Stimulated activated memory B cell treated with anti-CD40 and anti-IgM and Interleukin-4, amounts not matched to agents 10 μg/mL and 1 μg/mL and 100 μg/mL, for 72 hours (primary cell): ENCODE measurements around the gene LNP1.

Experiments
- ATAC-seq: fragments of 150-1000 bp; cut with Tn5 transposase; 2 replicates; pipeline ENCODE4 v1.10.0; 2021
- H3K27ac Mint-ChIP-seq: one replicate; pipeline ENCODE4 v1.8.0; 2022; ENCODE audit warnings: mild to moderate bottlenecking, mixed read lengths
- H3K27me3 Mint-ChIP-seq: one replicate; pipeline ENCODE4 v1.8.0; 2022; ENCODE audit warnings: mixed read lengths
- H3K36me3 Mint-ChIP-seq: one replicate; pipeline ENCODE4 v1.8.0; 2022; ENCODE audit warnings: mixed read lengths
- H3K4me1 Mint-ChIP-seq: one replicate; pipeline ENCODE4 v1.8.0; 2022; ENCODE audit warnings: mixed read lengths
- H3K4me3 Mint-ChIP-seq: one replicate; pipeline ENCODE4 v1.8.0; 2022; ENCODE audit warnings: mild to moderate bottlenecking, moderate library complexity, mixed read lengths
- H3K9me3 Mint-ChIP-seq: one replicate; pipeline ENCODE4 v1.8.0; 2022; ENCODE audit warnings: mixed read lengths

Gene LNP1

DNA sequence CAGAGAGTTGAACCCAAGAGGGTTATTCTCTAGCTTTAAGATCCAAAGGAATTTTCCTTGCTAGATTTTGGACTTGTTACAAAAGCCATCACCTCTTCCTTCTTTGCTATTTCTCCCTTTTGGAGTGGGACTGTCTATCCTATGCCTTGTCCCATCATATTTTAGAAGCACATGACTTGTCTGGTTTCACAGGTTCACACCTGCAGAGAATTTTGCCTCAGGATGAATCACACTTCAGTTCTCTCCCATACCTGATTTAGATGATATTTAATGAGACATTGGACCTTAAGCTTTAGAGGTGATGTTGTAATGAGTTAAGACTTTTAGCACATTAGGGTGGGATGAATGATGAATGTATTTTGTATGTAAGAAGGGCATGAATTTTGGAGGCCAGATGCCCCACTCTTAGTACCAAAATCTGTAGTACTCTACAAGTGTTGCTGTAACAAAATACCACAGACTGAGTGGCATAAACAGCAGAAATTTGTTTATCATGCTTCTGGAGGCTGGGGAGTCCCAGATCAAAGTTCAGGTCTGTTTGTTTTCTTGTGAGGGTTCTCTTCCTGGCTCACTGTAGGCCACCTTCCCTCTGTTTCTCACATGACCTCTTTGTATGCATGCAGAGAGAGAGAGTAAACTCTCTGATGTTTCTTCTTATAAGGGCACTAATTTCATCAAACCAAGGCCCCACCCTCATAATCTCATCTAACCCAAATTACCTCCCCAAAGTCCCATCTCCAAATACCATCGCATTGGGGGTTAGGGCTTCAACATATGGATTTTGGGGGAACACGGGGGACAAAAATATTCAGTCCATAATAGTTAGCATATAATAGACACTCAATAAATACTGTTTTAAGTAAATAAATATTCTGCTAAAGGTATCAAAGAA lies 10.0 kb downstream of the LNP1 start:
- H3K4me1 Mint-ChIP-seq: no peaks in the 10 kb centered on the region
- H3K4me3 Mint-ChIP-seq: no peak overlapping the region
- no peak overlapping the region for H3K27ac Mint-ChIP-seq
- peaks cover 50% of the 10 kb centered on the region for H3K36me3 Mint-ChIP-seq
- H3K27me3 Mint-ChIP-seq: no peaks in the 10 kb centered on the region
- peaks cover 12% of the 10 kb centered on the region for H3K9me3 Mint-ChIP-seq
- ATAC-seq: no peak

DNA sequence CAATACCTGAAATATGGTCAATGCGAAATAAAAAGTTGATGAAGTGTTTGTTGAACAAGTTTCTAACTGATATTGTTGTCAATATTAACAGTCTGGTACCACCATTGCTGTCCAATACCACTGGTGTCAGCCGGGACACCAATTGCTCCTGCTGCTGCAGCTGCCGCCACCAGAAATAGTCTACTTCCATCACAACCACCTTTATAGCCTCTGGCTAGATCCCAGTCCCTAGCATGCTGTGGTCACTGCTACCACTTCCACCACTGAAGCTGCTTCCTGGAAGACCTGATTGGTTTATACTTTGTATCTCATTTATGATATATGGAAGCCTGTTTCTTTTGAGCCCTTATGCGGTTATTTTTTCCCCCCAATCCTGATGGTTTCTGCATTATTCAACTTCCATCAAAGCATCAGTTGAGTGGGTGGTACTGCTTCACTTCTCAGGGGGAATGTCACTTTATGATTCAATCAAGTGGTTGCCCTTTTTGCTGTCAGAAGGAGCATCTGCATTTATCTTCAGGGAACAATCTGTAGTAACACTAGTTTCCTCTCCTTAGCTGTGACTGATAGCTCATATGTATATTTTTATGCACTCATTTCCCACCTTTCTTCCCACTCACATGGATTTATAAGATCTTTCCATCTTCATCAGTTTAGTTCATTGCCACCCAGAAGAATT lies 11.7 kb downstream of the LNP1 start:
- no peak overlapping the region for H3K27ac Mint-ChIP-seq
- no peak for ATAC-seq
- no peaks in the 10 kb centered on the region for H3K4me1 Mint-ChIP-seq
- no peak overlapping the region for H3K4me3 Mint-ChIP-seq
- peaks cover 39% of the 10 kb centered on the region for H3K36me3 Mint-ChIP-seq
- peaks cover 7% of the 10 kb centered on the region for H3K9me3 Mint-ChIP-seq
- H3K27me3 Mint-ChIP-seq: no peaks in the 10 kb centered on the region

DNA sequence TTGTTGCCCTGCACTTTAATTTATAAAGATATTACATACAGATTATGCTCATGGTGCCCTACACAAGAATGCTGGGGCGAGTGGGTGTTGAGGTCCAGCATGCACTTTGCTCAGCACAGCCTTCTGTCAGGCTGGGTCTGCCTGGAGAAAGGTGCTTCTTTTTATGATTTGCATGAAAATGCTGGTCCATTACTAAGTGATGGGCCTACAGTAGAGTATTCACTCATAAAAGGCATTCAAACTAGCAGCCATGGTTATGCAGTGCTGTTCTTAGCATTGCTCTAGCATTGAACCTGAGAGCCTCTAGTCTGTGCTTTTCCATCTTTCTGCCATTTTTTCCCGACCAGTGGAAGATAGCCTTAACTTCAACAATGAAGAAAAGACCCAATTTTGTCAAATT lies 12.3 kb downstream of the LNP1 start:
- H3K4me3 Mint-ChIP-seq: no peak overlapping the region
- H3K9me3 Mint-ChIP-seq: peaks cover 7% of the 10 kb centered on the region
- peaks cover 35% of the 10 kb centered on the region for H3K36me3 Mint-ChIP-seq
- no peak for ATAC-seq
- H3K4me1 Mint-ChIP-seq: no peaks in the 10 kb centered on the region
- no peaks in the 10 kb centered on the region for H3K27me3 Mint-ChIP-seq
- no peak overlapping the region for H3K27ac Mint-ChIP-seq

DNA sequence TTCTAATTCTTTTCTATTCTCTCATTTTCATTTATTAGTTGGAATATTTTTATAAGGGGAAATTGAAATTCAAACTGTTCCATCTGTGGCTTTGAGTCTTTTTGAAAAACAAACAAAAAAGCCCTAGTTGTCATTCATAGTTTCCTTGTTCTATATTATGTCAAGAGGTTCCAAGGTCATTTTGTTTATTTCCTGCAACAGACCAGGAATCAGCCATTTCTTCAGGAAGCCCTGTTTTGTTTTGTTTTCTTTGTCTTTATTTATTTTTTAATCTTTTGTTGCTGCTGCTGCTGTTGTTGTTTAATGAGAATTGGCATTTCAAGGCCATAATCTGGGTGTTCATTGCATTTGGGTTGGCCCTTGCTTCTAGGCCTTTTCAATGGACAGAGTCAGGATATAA lies 14.8 kb downstream of the LNP1 start:
- no peak overlapping the region for H3K4me3 Mint-ChIP-seq
- H3K9me3 Mint-ChIP-seq: peaks cover 5% of the 10 kb centered on the region

DNA sequence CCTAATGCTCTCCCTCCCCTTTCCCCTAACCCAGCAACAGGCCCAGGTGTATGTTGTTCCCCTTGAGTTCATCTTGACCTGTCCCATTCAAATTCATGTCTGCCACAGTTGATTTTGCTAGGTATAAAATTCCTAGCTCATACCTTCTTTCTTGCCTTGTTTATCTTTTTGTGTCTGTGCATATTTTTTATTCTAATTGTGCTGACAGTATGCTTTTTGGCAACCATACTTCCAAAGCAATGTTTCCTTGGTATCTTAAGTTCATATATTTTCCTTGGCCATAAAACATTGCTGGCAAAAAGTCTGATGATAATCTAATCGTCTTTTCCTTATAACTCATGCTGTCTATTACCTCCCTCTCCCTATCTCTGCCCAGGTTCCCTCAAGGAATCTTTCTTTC lies 15.5 kb downstream of the LNP1 start:
- no peaks in the 10 kb centered on the region for H3K27me3 Mint-ChIP-seq
- H3K4me3 Mint-ChIP-seq: no peak overlapping the region
- peaks cover 13% of the 10 kb centered on the region for H3K36me3 Mint-ChIP-seq
- no peaks in the 10 kb centered on the region for H3K9me3 Mint-ChIP-seq
- ATAC-seq: no peak
- no peaks in the 10 kb centered on the region for H3K4me1 Mint-ChIP-seq
- no peak overlapping the region for H3K27ac Mint-ChIP-seq

More for the DNA sequence above, 14.8 kb downstream of the LNP1 start:
- Mint-ChIP-seq H3K36me3 (peaks cover 20% of the 10 kb centered on the region), H3K4me1 (no peaks in the 10 kb centered on the region), H3K27ac (no peak overlapping the region), H3K27me3 (no peaks in the 10 kb centered on the region)
- no peak for ATAC-seq

DNA sequence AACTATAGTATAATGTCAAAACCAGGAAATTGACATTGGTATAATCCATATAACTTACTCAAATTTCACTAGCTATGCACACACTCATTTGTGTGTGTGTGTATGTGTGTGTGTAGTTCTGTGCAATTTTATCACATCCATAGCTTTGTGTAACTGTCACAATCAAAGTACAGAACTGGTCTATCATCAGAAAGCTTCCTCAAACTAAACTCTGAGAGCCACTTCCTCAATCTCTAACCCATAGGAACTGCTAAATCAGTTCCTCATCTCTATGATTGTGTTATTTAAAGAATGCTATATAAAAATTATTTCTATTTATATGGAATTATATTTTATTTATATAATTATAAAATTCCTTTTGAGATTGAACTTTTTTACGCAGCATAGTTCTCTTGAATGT lies 18.1 kb downstream of the LNP1 start:
- H3K27ac Mint-ChIP-seq: no peak overlapping the region
- no peaks in the 10 kb centered on the region for H3K9me3 Mint-ChIP-seq
- ATAC-seq: no peak
- no peaks in the 10 kb centered on the region for H3K27me3 Mint-ChIP-seq
- H3K4me1 Mint-ChIP-seq: no peaks in the 10 kb centered on the region
- no peak overlapping the region for H3K4me3 Mint-ChIP-seq
- H3K36me3 Mint-ChIP-seq: no peaks in the 10 kb centered on the region

DNA sequence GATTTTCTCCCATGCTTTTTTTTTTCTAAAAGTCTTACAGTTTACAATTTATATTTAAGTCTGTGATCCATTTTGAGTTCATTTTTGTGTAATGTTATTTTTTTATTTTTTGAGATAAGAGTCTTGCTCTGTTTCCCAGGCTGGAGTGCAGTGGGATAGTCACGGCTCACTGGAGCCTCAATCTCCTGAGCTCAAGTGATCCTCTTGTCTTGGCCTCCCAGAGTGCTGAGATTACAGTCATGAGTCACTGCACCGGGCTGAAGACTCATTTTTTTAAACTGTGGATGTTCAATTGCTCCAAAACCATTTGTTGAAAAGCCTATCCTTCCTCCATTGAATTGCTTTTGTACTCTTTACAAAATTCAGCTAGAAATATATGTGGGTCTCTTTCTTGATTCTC lies 19.5 kb downstream of the LNP1 start:
- no peak overlapping the region for H3K4me3 Mint-ChIP-seq
- no peak overlapping the region for H3K27ac Mint-ChIP-seq
- no peak for ATAC-seq
- H3K9me3 Mint-ChIP-seq: no peaks in the 10 kb centered on the region
- no peaks in the 10 kb centered on the region for H3K27me3 Mint-ChIP-seq
- no peaks in the 10 kb centered on the region for H3K36me3 Mint-ChIP-seq
- H3K4me1 Mint-ChIP-seq: no peaks in the 10 kb centered on the region

DNA sequence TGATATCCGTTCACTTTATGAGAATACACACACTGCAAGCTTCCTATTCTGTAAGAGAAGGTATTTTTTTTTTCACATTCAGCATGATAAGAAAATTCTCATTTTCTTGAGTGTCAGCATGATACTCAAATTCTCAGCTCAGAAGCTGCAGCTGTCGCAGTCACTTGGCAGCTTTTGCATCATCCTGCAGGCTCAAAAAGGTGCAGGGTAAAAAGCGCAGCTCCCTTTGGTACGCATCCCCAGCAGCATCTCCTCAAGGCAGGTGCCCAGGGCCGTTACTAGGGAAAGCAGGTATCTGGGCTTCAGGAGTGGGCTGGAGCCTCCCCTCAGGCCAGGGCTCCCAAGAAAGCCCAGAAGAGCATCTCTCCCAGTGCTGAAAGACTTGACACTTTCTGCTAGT lies 22.3 kb downstream of the LNP1 start:
- no peaks in the 10 kb centered on the region for H3K9me3 Mint-ChIP-seq
- no peaks in the 10 kb centered on the region for H3K4me1 Mint-ChIP-seq
- H3K4me3 Mint-ChIP-seq: no peak overlapping the region
- H3K36me3 Mint-ChIP-seq: no peaks in the 10 kb centered on the region
- ATAC-seq: no peak
- no peak overlapping the region for H3K27ac Mint-ChIP-seq
- no peaks in the 10 kb centered on the region for H3K27me3 Mint-ChIP-seq

DNA sequence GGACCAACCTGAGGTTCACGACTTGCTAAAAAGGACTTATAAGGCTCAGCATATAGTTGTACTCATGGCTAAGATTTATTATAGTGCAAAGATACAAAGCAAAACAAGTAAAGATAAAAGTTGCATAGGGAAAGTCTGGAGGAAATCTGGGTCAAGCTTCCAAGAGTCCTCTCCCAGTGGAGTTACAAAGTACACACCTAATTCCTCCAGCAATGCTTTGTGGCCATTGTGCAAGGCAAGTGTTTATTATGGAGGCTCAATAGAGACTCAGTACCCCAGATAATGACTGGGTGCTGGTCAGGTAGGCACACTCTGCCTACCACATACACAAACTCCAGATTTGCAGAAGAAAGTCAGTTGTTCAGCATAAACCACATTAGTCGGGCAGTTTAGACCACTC lies 22.9 kb downstream of the LNP1 start:
- no peak for ATAC-seq
- Mint-ChIP-seq H3K4me1 (no peaks in the 10 kb centered on the region), H3K4me3 (no peak overlapping the region), H3K27me3 (no peaks in the 10 kb centered on the region), H3K36me3 (no peaks in the 10 kb centered on the region), H3K9me3 (no peaks in the 10 kb centered on the region), H3K27ac (no peak overlapping the region)

DNA sequence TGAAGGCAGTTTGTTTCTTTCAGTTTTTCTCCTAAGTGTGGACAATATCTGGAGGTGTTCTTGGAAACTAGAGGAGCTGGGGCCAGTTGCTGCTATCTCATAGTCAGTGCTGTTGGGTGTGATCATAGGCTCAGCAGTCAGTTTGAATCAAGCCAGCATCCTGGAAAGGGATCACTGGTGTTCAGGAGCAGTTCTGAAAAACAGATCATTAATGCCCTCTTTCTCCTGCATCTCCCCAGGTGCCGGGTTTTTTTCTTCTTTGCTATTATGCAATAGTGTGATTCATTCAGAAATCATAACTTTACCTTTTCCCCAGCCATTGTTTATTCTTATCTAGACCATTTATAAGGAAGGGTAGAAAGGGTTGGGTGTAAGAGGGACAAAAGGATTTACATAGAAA lies 24.0 kb downstream of the LNP1 start:
- Mint-ChIP-seq H3K27ac (no peak overlapping the region), H3K9me3 (no peaks in the 10 kb centered on the region), H3K27me3 (no peaks in the 10 kb centered on the region), H3K36me3 (no peaks in the 10 kb centered on the region), H3K4me3 (no peak overlapping the region), H3K4me1 (no peaks in the 10 kb centered on the region)
- ATAC-seq: no peak

DNA sequence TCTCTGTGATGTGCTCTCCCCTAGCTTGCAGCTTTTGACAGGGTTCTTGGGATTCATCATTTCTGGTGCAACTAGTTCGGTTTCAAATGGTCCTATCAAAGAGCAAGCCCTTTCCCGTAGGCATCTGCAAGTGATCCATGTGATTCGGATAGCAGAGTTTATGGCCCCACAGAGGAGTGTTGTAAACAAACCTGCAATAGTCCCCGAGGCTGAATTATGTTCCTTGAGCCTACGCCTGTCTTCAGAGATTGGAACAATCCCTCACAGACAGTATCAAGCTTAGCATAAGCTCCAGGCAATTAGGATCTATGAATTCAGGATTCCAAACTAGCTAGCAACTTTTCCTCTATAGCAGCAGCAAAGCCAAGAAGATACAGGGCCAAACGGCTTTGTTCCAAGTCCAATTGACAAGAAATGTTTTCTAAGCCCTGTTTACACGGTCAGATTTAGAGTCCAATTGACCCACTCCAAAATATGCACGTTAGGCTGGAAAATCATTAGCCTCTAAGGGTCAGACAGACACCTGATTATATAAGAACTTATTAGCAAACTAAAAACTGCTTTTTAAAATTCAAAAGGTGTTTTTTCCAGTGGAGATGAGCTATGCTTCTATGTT lies 24.8 kb downstream of the LNP1 start:
- Mint-ChIP-seq H3K9me3 (no peaks in the 10 kb centered on the region), H3K4me1 (no peaks in the 10 kb centered on the region), H3K4me3 (no peak overlapping the region), H3K36me3 (no peaks in the 10 kb centered on the region), H3K27me3 (no peaks in the 10 kb centered on the region), H3K27ac (no peak overlapping the region)
- no peak for ATAC-seq

DNA sequence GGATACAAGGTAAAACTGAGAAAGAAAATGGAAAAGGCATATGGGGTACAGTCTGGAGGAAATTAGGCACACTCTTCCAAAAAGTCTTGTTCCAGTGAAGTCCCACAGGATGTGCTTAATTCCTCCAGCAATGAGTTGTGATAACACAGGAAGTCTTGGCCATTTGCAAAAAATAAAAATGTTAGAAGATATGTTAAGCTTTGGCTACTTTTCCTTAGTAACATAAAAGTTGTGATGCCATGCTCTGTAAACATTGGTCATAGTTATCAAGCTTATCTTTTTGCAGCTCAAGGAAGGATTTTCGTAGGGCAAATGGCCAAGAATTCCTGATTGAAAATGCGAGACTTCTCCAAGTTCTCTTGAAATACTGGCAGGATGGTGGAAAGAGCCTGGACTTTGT lies 26.4 kb downstream of the LNP1 start:
- Mint-ChIP-seq H3K27ac (no peak overlapping the region), H3K4me3 (no peak overlapping the region), H3K4me1 (no peaks in the 10 kb centered on the region), H3K27me3 (no peaks in the 10 kb centered on the region), H3K36me3 (no peaks in the 10 kb centered on the region), H3K9me3 (no peaks in the 10 kb centered on the region)
- no peak for ATAC-seq

DNA sequence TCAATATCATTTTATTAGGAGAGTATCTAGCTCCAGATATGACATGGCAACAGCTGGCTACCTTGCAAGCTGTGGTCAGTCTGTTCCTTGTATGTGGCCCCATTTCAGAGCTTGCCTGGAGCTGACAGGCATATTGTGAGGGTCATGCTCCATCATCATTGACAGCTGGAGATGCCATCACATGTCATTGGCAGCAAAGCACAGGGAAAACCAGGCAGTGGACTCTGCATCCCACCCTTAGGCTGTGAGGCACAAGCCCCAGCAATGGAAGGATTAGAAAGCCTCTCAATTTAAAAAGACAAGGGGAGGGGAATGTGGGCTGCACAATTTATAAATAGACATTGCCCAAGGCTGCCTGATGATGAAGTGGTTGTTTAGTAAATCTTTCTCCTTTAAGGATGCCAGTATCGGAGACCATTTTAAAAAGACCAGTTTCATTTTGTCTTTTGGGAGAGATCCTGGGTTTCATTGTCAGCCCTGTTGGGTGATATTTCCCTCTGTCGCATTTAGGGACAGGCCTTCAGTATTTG lies 27.9 kb downstream of the LNP1 start:
- H3K4me3 Mint-ChIP-seq: no peak overlapping the region

DNA sequence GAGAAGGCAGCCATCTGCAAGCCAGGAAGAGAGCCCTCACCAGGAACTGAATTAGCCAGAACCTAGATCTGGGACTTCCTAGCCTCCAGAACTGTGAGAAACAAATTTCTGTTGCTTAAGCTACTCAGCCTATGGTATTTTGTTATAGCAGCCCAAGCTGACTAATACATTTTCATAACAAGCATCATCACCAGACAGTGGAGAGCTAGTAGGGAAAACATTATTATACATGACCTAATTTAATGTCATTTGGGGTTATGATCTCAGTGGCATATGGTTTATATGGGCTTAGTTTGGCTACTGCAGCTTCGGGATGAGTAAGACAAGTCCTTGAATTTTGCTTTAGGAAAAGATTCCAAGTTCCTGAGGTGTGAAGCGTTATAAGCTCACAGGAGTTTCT lies 35.6 kb downstream of the LNP1 start:
- ATAC-seq: no peak
- Mint-ChIP-seq H3K36me3 (no peaks in the 10 kb centered on the region), H3K4me3 (no peak overlapping the region), H3K27ac (no peak overlapping the region), H3K4me1 (no peaks in the 10 kb centered on the region), H3K9me3 (no peaks in the 10 kb centered on the region), H3K27me3 (no peaks in the 10 kb centered on the region)

More for the DNA sequence above, 27.9 kb downstream of the LNP1 start:
- H3K27me3 Mint-ChIP-seq: no peaks in the 10 kb centered on the region
- H3K4me1 Mint-ChIP-seq: no peaks in the 10 kb centered on the region
- no peak for ATAC-seq
- H3K27ac Mint-ChIP-seq: no peak overlapping the region
- H3K9me3 Mint-ChIP-seq: no peaks in the 10 kb centered on the region
- no peaks in the 10 kb centered on the region for H3K36me3 Mint-ChIP-seq

DNA sequence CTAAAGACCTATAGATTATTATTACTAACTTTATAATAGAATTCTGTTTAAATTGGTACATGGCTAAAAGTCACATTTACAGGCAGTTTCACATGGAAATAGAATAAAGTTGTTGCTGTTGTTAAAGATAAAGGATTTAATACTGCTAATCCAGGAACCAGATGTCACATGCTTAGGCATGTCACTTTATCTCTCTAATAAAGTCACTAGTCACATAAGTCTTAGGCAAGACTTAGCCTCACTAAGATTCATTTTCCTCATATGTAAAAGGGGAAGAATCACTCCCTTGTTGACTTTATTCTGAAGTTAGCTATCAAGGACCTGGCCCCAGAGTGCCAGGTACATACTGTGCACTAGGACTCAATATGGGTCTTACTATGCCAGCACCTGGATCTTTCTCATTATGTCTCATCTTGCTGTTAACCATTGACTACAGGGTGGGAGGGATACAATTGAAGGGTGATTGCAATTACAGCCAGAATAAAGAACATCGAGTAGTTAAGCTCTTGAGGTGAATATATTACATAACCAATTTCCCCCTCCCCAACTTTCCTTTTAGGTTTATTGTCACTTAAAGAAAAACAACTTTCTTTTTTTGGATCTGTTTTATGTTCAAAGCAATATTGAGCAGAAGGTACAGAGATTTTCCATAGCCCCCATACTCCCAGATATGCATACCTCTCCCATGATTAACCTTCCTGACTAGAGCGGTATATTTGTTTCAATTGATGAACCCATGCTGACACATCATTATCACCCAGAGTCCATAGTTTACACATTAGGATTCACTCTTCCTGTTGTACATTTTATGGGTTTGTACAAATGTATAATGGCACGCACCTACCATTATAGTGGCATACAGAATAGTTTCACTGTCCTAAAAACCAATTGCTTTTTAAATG lies 36.6 kb downstream of the LNP1 start:
- H3K27me3 Mint-ChIP-seq: no peaks in the 10 kb centered on the region
- no peak for ATAC-seq
- H3K36me3 Mint-ChIP-seq: no peaks in the 10 kb centered on the region
- no peak overlapping the region for H3K4me3 Mint-ChIP-seq
- no peaks in the 10 kb centered on the region for H3K4me1 Mint-ChIP-seq
- H3K27ac Mint-ChIP-seq: no peak overlapping the region
- H3K9me3 Mint-ChIP-seq: no peaks in the 10 kb centered on the region
